ENCODE measurements around the gene CAPN2. TPM values are rescaled to one million over a fixed set of nuclear protein-coding genes. Genes with fewer than 3 reads are reported as not detected.
A peak's percentile ranks its signal among the peaks of the same experiment; 100 is the strongest.

Gene CAPN2
- 10 to 100 TPM; 79.8 to 82.9 TPM for total RNA-seq
- polyA plus RNA-seq, result 252 TPM

- Mint-ChIP-seq H3K27me3 (no peaks in the 10 kb centered on the region), H3K27ac (peak within 1 kb of the TSS; percentile 80 to 99 (median 94)), H3K36me3 (peaks cover 0 to 19% (median 4%) of the 10 kb centered on the region in 3 donors), H3K4me3 (peak within 1 kb of the TSS; percentile 85 to 98 (median 92)), H3K9me3 (no peaks in the 10 kb centered on the region), H3K4me1 (peaks cover 55 to 70% (median 56%) of the 10 kb centered on the region in 3 donors)
- ChIA-PET POLR2A (interaction anchor here (0.6 to 2.5 kb wide), 6 partner anchors 9 to 470 kb away, joined by 3 to 16 read pairs (median 4); partner anchors contain the start of gene DEGS1), CTCF (interaction anchor here (1.0 to 4.7 kb wide), 12 partner anchors 9 to 134 kb away, joined by 3 to 77 read pairs (median 5); partner anchors contain the start of gene TP53BP2)
- Histone ChIP-seq H3K4me3 (ENCODE audit: low read length) (peak within 1 kb of the TSS; percentile 78), H3K27ac (ENCODE audit: low read depth, low read length) (peak within 1 kb of the TSS; percentile 72), H3K9me3 (ENCODE audit: low read length) (no peaks in the 10 kb centered on the region), H3K4me1 (ENCODE audit: insufficient read depth, low read length) (peaks cover 66% of the 10 kb centered on the region), H3K36me3 (ENCODE audit: insufficient read depth, low read length) (no peaks in the 10 kb centered on the region), H3K27me3 (ENCODE audit: insufficient read depth, low read length, poor library complexity, severe bottlenecking) (no peaks in the 10 kb centered on the region)
- DNase-seq, result peak; percentile 53 to 72 (median 59)
Measured at GRCh38 chr1:223712194-223712849, at the start of gene CAPN2. CAPN2 (plus strand) TSS chr1:223712539; CDS start chr1:223712641, 102 bp downstream.

- no peaks in the 10 kb centered on the region for H3K9me3 ChIP-seq (ENCODE audit: low read length)
- H3K36me3 Mint-ChIP-seq, result no peaks in the 10 kb centered on the region
- no peaks in the 10 kb centered on the region for H3K9me3 Mint-ChIP-seq
- H3K4me1 ChIP-seq (ENCODE audit: insufficient read depth, low read length), result no peaks in the 10 kb centered on the region
- no peak overlapping the region for H3K27ac Mint-ChIP-seq
- H3K27me3 Mint-ChIP-seq, result peaks cover 7 to 26% of the 10 kb centered on the region in 2 donors
- no peak overlapping the region for H3K27ac ChIP-seq (ENCODE audit: low read depth, low read length)
- DNase-seq, result no peak
- no peak overlapping the region for H3K4me3 Mint-ChIP-seq
- CTCF ChIA-PET, result no interaction called here
- H3K27me3 ChIP-seq (ENCODE audit: insufficient read depth, low read length, poor library complexity, severe bottlenecking), result no peaks in the 10 kb centered on the region
- H3K36me3 ChIP-seq (ENCODE audit: insufficient read depth, low read length), result no peaks in the 10 kb centered on the region
- no peaks in the 10 kb centered on the region for H3K4me1 Mint-ChIP-seq
- POLR2A ChIA-PET, result no interaction called here
- H3K4me3 ChIP-seq (ENCODE audit: low read length), result no peak overlapping the region
Measured at GRCh38 chr1:223662943-223663342, 49.4 kb upstream of the CAPN2 start.

- CTCF ChIA-PET, result no interaction called here
- Histone ChIP-seq H3K4me3 (ENCODE audit: low read length) (no peak overlapping the region), H3K36me3 (ENCODE audit: insufficient read depth, low read length) (no peaks in the 10 kb centered on the region), H3K9me3 (ENCODE audit: low read length) (no peaks in the 10 kb centered on the region), H3K27me3 (ENCODE audit: insufficient read depth, low read length, poor library complexity, severe bottlenecking) (no peaks in the 10 kb centered on the region), H3K4me1 (ENCODE audit: insufficient read depth, low read length) (no peaks in the 10 kb centered on the region), H3K27ac (ENCODE audit: low read depth, low read length) (no peak overlapping the region)
- Mint-ChIP-seq H3K27ac (no peak overlapping the region), H3K4me3 (no peak overlapping the region), H3K9me3 (no peaks in the 10 kb centered on the region), H3K27me3 (peaks cover 7 to 27% of the 10 kb centered on the region in 2 donors), H3K4me1 (no peaks in the 10 kb centered on the region), H3K36me3 (no peaks in the 10 kb centered on the region)
- POLR2A ChIA-PET, result no interaction called here
- no peak for DNase-seq
Measured at GRCh38 chr1:223664106-223664505, 48.2 kb upstream of the CAPN2 start.

- H3K36me3 ChIP-seq (ENCODE audit: insufficient read depth, low read length), result no peaks in the 10 kb centered on the region
- CTCF ChIA-PET, result no interaction called here
- DNase-seq, result no peak
- no peaks in the 10 kb centered on the region for H3K4me1 Mint-ChIP-seq
- H3K4me1 ChIP-seq (ENCODE audit: insufficient read depth, low read length), result no peaks in the 10 kb centered on the region
- H3K4me3 Mint-ChIP-seq, result no peak within 1 kb of the TSS
- H3K27ac ChIP-seq (ENCODE audit: low read depth, low read length), result no peak within 1 kb of the TSS
- H3K27me3 ChIP-seq (ENCODE audit: insufficient read depth, low read length, poor library complexity, severe bottlenecking), result no peaks in the 10 kb centered on the region
- no peaks in the 10 kb centered on the region for H3K9me3 Mint-ChIP-seq
- no peak within 1 kb of the TSS for H3K4me3 ChIP-seq (ENCODE audit: low read length)
- no peaks in the 10 kb centered on the region for H3K9me3 ChIP-seq (ENCODE audit: low read length)
- no peaks in the 10 kb centered on the region for H3K36me3 Mint-ChIP-seq
- no peak within 1 kb of the TSS for H3K27ac Mint-ChIP-seq
- POLR2A ChIA-PET, result no interaction called here
- H3K27me3 Mint-ChIP-seq, result peaks cover 3 to 13% of the 10 kb centered on the region in 2 donors
Measured at GRCh38 chr1:223665592-223666312, 46.6 kb upstream of the CAPN2 start, which contains the start of gene CAPN8. CAPN8 (minus strand) TSS chr1:223665701; CDS start chr1:223665646, 55 bp downstream.

- Mint-ChIP-seq H3K36me3 (no peaks in the 10 kb centered on the region), H3K4me3 (no peak overlapping the region), H3K27ac (no peak overlapping the region), H3K27me3 (peaks cover 4 to 18% of the 10 kb centered on the region in 2 donors), H3K4me1 (no peaks in the 10 kb centered on the region), H3K9me3 (no peaks in the 10 kb centered on the region)
- no peaks in the 10 kb centered on the region for H3K27me3 ChIP-seq (ENCODE audit: insufficient read depth, low read length, poor library complexity, severe bottlenecking)
- no peak overlapping the region for H3K4me3 ChIP-seq (ENCODE audit: low read length)
- no peak overlapping the region for H3K27ac ChIP-seq (ENCODE audit: low read depth, low read length)
- CTCF ChIA-PET, result interaction anchor here (1.2 kb wide), 1 partner anchor 544 kb away, joined by 3 read pairs; no protein-coding TSS in a partner anchor
- no peaks in the 10 kb centered on the region for H3K4me1 ChIP-seq (ENCODE audit: insufficient read depth, low read length)
- H3K36me3 ChIP-seq (ENCODE audit: insufficient read depth, low read length), result no peaks in the 10 kb centered on the region
- POLR2A ChIA-PET, result no interaction called here
- H3K9me3 ChIP-seq (ENCODE audit: low read length), result no peaks in the 10 kb centered on the region
- no peak for DNase-seq
Measured at GRCh38 chr1:223667484-223668182, 44.7 kb upstream of the CAPN2 start.

GRCh38 chr1:223669003-223669795 lies 43.1 kb upstream of the CAPN2 start:
- Mint-ChIP-seq H3K9me3 (peaks cover 0 to 5% (median 0%) of the 10 kb centered on the region in 5 donors), H3K27ac (no peak overlapping the region), H3K36me3 (peaks cover 0 to 3% (median 0%) of the 10 kb centered on the region in 3 donors), H3K27me3 (peaks cover 4 to 15% of the 10 kb centered on the region in 2 donors), H3K4me3 (no peak overlapping the region), H3K4me1 (no peaks in the 10 kb centered on the region)
- POLR2A ChIA-PET, result no interaction called here
- DNase-seq, result no peak
- Histone ChIP-seq H3K4me3 (ENCODE audit: low read length) (no peak overlapping the region), H3K36me3 (ENCODE audit: insufficient read depth, low read length) (no peaks in the 10 kb centered on the region), H3K27ac (ENCODE audit: low read depth, low read length) (no peak overlapping the region), H3K4me1 (ENCODE audit: insufficient read depth, low read length) (no peaks in the 10 kb centered on the region), H3K9me3 (ENCODE audit: low read length) (no peaks in the 10 kb centered on the region), H3K27me3 (ENCODE audit: insufficient read depth, low read length, poor library complexity, severe bottlenecking) (no peaks in the 10 kb centered on the region)
- CTCF ChIA-PET, result no interaction called here

GRCh38 chr1:223670458-223671159 lies 41.7 kb upstream of the CAPN2 start:
- H3K4me3 ChIP-seq (ENCODE audit: low read length), result no peak overlapping the region
- no peaks in the 10 kb centered on the region for H3K36me3 ChIP-seq (ENCODE audit: insufficient read depth, low read length)
- CTCF ChIA-PET, result no interaction called here
- no peaks in the 10 kb centered on the region for H3K4me1 ChIP-seq (ENCODE audit: insufficient read depth, low read length)
- H3K27ac Mint-ChIP-seq, result no peak overlapping the region
- H3K36me3 Mint-ChIP-seq, result peaks cover 0 to 10% (median 3%) of the 10 kb centered on the region in 3 donors
- no peaks in the 10 kb centered on the region for H3K27me3 ChIP-seq (ENCODE audit: insufficient read depth, low read length, poor library complexity, severe bottlenecking)
- H3K9me3 Mint-ChIP-seq, result peaks cover 4 to 16% (median 10%) of the 10 kb centered on the region in 5 donors
- peaks cover 5 to 15% of the 10 kb centered on the region in 2 donors for H3K27me3 Mint-ChIP-seq
- H3K9me3 ChIP-seq (ENCODE audit: low read length), result no peaks in the 10 kb centered on the region
- no peak for DNase-seq
- H3K4me1 Mint-ChIP-seq, result no peaks in the 10 kb centered on the region
- POLR2A ChIA-PET, result no interaction called here
- H3K27ac ChIP-seq (ENCODE audit: low read depth, low read length), result no peak overlapping the region
- no peak overlapping the region for H3K4me3 Mint-ChIP-seq
